Measurements from ENCODE around the gene ZDHHC12.
A peak's percentile ranks its signal among the peaks of the same experiment; 100 is the strongest.

ZDHHC12 gene

DNA sequence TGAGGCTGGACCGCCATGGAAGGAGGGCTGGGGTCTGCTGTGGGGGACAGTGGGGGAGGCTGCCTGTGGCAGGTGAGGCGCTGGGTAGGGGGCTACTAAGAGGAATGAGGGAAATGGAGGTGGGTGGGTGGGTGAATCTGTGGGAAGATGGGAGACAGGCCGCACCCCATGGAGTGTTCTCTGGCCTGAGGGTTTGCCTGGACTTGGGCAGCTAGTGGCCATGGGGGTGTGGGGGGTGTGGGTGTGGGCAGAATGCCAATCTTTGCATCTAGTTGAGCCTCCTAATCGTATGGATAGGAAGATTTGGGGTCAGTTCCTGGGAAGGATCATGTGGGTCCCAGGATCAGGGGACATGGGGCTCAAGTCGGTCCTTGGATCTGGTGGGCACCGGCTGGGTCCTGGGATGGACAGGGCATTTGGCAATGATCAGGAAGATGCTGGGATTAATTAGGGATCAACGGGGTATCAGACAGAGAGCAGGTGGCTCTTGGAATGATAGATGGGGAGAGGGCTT, 518 bp downstream of the ZDHHC12 start:
- H3K4me3 ChIP-seq (ENCODE audit: low read depth, low read length) = peak overlapping the region; percentile 79
- no peak for DNase-seq (ENCODE audit: low read depth)
- TF ChIP-seq, protein P1, sequence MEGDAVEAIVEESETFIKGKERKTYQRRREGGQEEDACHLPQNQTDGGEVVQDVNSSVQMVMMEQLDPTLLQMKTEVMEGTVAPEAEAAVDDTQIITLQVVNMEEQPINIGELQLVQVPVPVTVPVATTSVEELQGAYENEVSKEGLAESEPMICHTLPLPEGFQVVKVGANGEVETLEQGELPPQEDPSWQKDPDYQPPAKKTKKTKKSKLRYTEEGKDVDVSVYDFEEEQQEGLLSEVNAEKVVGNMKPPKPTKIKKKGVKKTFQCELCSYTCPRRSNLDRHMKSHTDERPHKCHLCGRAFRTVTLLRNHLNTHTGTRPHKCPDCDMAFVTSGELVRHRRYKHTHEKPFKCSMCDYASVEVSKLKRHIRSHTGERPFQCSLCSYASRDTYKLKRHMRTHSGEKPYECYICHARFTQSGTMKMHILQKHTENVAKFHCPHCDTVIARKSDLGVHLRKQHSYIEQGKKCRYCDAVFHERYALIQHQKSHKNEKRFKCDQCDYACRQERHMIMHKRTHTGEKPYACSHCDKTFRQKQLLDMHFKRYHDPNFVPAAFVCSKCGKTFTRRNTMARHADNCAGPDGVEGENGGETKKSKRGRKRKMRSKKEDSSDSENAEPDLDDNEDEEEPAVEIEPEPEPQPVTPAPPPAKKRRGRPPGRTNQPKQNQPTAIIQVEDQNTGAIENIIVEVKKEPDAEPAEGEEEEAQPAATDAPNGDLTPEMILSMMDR (IDR thresholded peaks at IDR 0.05; ENCODE audit: low read depth, low read length, missing control alignments) = no peak

DNA sequence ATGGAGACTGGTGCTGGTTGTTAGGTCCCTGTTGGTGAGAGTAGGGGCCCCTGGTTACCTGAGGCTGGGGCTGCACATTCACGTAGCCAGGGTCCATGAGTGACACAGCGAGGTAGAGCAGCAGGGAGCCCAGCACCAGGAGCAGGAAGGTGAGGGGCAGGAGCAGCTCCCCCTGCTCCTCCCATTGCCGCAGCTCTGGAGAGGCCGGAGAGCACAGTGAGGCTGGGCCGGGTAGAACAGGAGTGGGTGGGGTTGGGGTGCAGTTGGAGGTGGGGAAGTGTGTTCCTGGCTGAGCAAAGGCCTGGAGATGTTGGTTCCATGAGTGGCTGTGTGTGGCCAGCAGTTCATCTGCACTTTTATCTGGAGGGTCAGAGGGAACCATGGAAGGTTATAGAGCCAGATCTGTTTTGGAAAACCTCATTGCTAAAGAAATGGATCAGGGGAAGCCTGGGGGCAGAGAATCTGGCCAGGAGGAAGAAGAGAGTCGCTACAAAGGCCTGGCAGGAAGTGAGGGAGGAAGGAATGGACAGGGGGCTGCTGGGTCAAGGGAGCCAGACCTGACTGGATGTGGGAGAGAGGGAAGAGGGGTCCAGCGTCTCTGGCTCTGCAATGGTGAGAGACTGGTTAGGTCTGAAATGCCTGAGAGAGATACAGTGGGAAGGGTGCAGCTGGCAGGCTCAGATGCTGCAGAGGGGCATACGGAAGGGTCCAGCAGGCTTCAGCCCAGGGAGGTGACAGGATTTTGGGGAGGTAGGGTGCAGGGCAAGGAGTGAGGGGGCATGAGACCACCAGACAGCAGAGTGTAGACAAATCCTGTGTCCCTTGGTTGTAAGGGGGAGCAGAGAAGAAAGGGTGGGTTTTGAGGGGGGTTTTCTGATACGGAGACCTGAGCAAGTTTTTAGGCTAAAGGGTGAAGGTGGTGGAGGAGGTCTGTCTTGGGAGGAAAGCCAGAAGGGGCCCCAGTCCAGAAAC, 1.3 kb downstream of the ZDHHC12 start:
- TF ChIP-seq, protein P1 (IDR thresholded peaks at IDR 0.05; ENCODE audit: low read depth, low read length, missing control alignments) = no peak
- DNase-seq (ENCODE audit: low read depth) = no peak
- H3K4me3 ChIP-seq (ENCODE audit: low read depth, low read length) = peak overlapping the region; percentile 79

DNA sequence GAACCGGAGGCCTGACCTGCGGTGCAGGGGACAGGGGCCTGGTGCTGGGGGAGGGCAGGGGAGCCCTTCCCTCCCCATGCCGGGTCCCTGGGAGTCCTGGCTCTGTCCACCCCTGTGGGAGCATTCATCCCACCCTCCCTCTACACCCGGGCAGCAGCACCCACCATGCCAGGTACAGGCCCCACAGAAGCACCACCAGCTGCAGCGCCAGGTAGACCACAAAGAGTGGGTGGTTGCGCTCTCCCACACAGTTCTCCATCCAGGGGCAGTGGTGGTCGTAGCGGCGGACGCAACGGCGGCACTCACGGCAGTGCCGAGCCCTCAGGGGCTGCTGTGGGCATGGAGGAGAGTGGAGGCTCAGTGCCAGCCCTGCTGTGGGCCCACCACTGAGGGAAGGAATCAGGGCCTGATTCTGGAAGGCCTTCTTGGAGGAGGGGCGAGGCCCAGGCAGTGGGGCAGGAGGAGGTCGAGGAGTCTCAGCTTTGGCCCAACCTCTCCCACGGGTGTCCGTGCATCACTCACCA, 2.4 kb downstream of the ZDHHC12 start:
- TF ChIP-seq, protein P1 (IDR thresholded peaks at IDR 0.05; ENCODE audit: low read depth, low read length, missing control alignments) = no peak
- DNase-seq (ENCODE audit: low read depth) = no peak
- no peak overlapping the region for H3K4me3 ChIP-seq (ENCODE audit: low read depth, low read length)

DNA sequence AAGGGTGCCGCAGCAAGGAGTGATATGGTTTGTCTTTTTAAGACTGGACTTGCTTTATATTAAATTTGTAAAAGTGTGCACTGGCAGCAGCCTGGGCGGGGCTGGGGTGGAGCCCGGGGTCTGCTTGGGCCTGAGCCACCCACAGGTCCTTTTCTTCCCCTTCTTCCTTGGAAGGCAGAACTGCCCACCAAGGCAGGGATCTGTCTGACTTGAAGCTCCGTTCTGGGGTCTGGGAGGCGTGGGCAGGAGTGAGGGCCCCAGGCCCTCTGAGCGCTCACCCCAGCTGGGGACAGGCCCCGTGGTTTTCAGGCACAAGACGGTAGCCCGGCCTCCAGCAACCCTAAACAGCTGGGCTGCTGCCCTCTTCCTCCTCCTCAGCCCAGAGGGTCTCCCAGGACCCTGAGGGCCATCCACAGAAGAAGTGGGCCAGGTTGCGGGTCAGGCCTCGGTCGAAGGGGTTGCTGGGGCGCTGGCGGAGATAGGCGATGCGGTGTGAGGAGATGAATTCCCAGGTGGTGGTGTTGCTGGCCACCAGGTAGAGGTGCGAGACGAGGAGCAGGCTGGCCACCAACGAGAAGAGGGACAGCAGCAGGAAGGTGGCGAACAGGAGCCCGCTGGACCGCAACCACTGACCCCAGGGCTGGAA, 3.0 kb downstream of the ZDHHC12 start:
- TF ChIP-seq, protein P1 (IDR thresholded peaks at IDR 0.05; ENCODE audit: low read depth, low read length, missing control alignments) = no peak
- H3K4me3 ChIP-seq (ENCODE audit: low read depth, low read length) = no peak overlapping the region
- DNase-seq (ENCODE audit: low read depth) = no peak

DNA sequence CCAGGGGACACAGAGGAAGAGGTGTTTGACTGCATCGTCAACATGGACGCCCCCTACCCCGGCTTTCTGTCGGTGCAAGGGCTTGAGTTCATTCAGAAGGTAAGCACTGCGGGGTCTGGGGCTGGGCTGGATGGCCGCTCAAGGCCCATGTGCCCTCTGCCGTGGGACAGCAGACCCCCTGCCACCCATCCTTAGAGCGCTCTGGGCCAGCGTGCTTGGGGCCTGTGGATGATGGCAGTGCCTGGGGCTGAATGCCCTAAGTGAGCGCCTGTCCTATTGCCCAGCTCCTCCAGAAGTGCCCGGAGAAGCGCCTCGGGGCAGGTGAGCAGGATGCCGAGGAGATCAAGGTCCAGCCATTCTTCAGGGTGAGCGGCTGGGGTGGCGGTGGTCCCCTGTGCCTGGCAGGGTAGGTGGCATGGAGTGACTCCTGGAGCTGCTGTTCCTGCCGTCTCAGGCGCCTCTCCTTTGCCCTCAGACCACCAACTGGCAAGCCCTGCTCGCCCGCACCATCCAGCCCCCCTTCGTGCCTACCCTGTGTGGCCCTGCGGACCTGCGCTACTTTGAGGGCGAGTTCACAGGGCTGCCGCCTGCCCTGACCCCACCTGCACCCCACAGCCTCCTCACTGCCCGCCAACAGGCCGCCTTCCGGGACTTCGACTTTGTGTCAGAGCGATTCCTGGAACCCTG, 3.9 kb downstream of the ZDHHC12 start:
- no peak for DNase-seq (ENCODE audit: low read depth)
- TF ChIP-seq, protein P1 (IDR thresholded peaks at IDR 0.05; ENCODE audit: low read depth, low read length, missing control alignments) = no peak

DNA sequence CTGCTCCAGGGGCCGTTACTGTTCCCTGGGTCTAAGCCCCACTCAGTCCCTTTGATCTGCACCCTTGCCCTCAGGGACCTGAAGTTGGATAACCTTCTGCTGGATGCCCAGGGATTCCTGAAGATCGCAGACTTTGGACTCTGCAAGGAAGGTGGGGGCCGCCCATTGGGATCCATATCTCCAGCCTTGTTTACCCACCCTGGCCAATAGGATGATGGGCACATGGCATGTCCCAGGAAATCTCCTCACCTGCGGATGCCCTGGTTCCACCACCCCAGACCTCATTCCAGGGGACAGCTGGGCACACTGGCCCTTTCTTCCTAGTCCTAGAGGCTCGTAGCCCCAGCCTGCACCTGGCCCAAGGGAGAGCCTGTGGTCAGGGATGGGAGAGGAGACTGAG, 5.5 kb downstream of the ZDHHC12 start:
- TF ChIP-seq, protein P1 (IDR thresholded peaks at IDR 0.05; ENCODE audit: low read depth, low read length, missing control alignments) = no peak
- H3K4me3 ChIP-seq (ENCODE audit: low read depth, low read length) = no peak overlapping the region
- DNase-seq (ENCODE audit: low read depth) = no peak

More for the DNA sequence above, 3.9 kb downstream of the ZDHHC12 start:
- no peak overlapping the region for H3K4me3 ChIP-seq (ENCODE audit: low read depth, low read length)
